ENCODE data around the gene PHLDA2. TPM values are rescaled to one million over a fixed set of nuclear protein-coding genes. Genes with fewer than 3 reads are reported as not detected.
A peak's percentile ranks its signal among the peaks of the same experiment; 100 is the strongest.

The PHLDA2 gene
- total and polyA plus RNA-seq, 9 of the 15 experiments (the other 6 are each of a cell fraction or from before 2014, with no cell fraction given): 0.43 to 42.4 (median 4.7) TPM

GRCh38 chr11:2898366-2899079 is 30.7 kb downstream of the PHLDA2 start (continued):
- TF ChIP-seq ZNF282 (CRISPR knock-in tag; IDR thresholded peaks at IDR 0.05): no peak
- no peak for TF ChIP-seq POLR3G (IDR thresholded peaks at IDR 0.05; ENCODE audit: extremely low read depth, insufficient read length, insufficient replicate concordance)
- peak; percentile 96 for TF ChIP-seq MAX (CRISPR knock-in tag; IDR thresholded peaks at IDR 0.05)
- no peak; a peak in 1 of 4 replicates for TF ChIP-seq TEAD1 (CRISPR knock-in tag; IDR thresholded peaks at IDR 0.05)
- no peak for TF ChIP-seq POLR2AphosphoS2 (IDR thresholded peaks at IDR 0.05; ENCODE audit: low read length)
- TF ChIP-seq USF2 (CRISPR knock-in tag; IDR thresholded peaks at IDR 0.05): peak; percentile 30; the same call in 1 of the 2 replicates
- no peak for TF ChIP-seq NFXL1 (CRISPR knock-in tag; IDR thresholded peaks at IDR 0.05)
- 0 out of 2 replicates have a peak, but pooled peaks have one; percentile 14 for TF ChIP-seq CBFA2T3 (IDR thresholded peaks at IDR 0.05)
- no peak for TF ChIP-seq ATF1 (CRISPR knock-in tag; IDR thresholded peaks at IDR 0.05)
- no peak for TF ChIP-seq ATF1 (tag; IDR thresholded peaks at IDR 0.05)
- TF ChIP-seq NRF1 (conservative IDR thresholded peaks at IDR 0.05 in 1 of 2, IDR thresholded peaks at IDR 0.05 in 1 of 2): peak; percentile 42 to 52; a peak in 3 of 4 replicates
- TF ChIP-seq PHTF2 (CRISPR knock-in tag; IDR thresholded peaks at IDR 0.05): no peak
- peak in 1 of 2 experiments; percentile 90; a peak in 2 of 4 replicates for TF ChIP-seq ZNF318 (IDR thresholded peaks at IDR 0.05; ENCODE audit: borderline replicate concordance in 1 of 2, low read depth in 1 of 2)
- TF ChIP-seq FOXP1 (CRISPR knock-in tag; IDR thresholded peaks at IDR 0.05): peak; percentile 87; the same call in 1 of the 2 replicates
- TF ChIP-seq ZNF511 (CRISPR knock-in tag; IDR thresholded peaks at IDR 0.05): peak; percentile 89; the same call in 1 of the 2 replicates
- no peak for TF ChIP-seq ZNF280A (IDR thresholded peaks at IDR 0.05; ENCODE audit: low read depth, partially characterized antibody)
- 0 out of 2 replicates have a peak, but pooled peaks have one; percentile 25 for TF ChIP-seq LEF1 (IDR thresholded peaks at IDR 0.05)

Measured in K562 (cell line).